Right lung (tissue), 5 donors: Measurements from ENCODE around the gene REXO1. TPM values are rescaled to one million over a fixed set of nuclear protein-coding genes. Genes with fewer than 3 reads are reported as not detected.
"Not testable (repeated sequence)": the region's sequence is repeated elsewhere in the genome, so short reads cannot be mapped to it uniquely, and the experiment has no call there.

ENCODE experiments used
- DNase-seq, 2 donors: peaks; one replicate each; pipeline ENCODE4 v3.0.0-alpha.2; 2013
- polyA plus RNA-seq, 5 donors: library from polyadenylated mRNA; unstranded; fragments of 120-200 nt; gene quantifications; one replicate each; pipeline versions ENCODE4 v1.2.1 to v1.2.3, GENCODE V29; 2013; ENCODE audit warnings: inconsistent platforms in 1 of 5, low replicate concordance in 1 of 5; ENCODE audit not compliant: insufficient read length in 5 of 5, insufficient read depth in 1 of 5

The REXO1 gene
- polyA plus RNA-seq, 5 donors, result 14.3 to 29.4 (median 21.7) TPM

- DNase-seq, result not testable (repeated sequence)
Measured at GRCh38 chr19:1878583-1878982, 30.3 kb upstream of the REXO1 start.

- not testable (repeated sequence) for DNase-seq
Measured at GRCh38 chr19:1877280-1877660, 29.0 kb upstream of the REXO1 start.

- not testable (repeated sequence) for DNase-seq
Measured at GRCh38 chr19:1876496-1877279, 28.4 kb upstream of the REXO1 start.

GRCh38 chr19:1875646-1876495 is 27.6 kb upstream of the REXO1 start:
- DNase-seq, result peak; percentile 88 to 91

- DNase-seq, result not testable (repeated sequence)
Measured at GRCh38 chr19:1875265-1875645, 27.0 kb upstream of the REXO1 start.

GRCh38 chr19:1874554-1875185 is 26.4 kb upstream of the REXO1 start:
- DNase-seq, result no peak

- DNase-seq, result no peak
Measured at GRCh38 chr19:1873524-1874473, 25.5 kb upstream of the REXO1 start.

GRCh38 chr19:1872807-1873523 is 24.7 kb upstream of the REXO1 start:
- no peak for DNase-seq

- no peak for DNase-seq
Measured at GRCh38 chr19:1871630-1872029, 23.3 kb upstream of the REXO1 start.

- DNase-seq, result no peak
Measured at GRCh38 chr19:1871140-1871597, 22.9 kb upstream of the REXO1 start.

GRCh38 chr19:1868971-1869370 is 20.7 kb upstream of the REXO1 start:
- DNase-seq, result no peak

GRCh38 chr19:1867349-1867724 is 19.1 kb upstream of the REXO1 start:
- DNase-seq, result no peak

GRCh38 chr19:1866693-1867348 is 18.5 kb upstream of the REXO1 start:
- DNase-seq, result no peak

GRCh38 chr19:1865172-1866010 is 17.1 kb upstream of the REXO1 start:
- DNase-seq, result no peak

GRCh38 chr19:1864480-1865171 is 16.3 kb upstream of the REXO1 start:
- no peak for DNase-seq

- peak; percentile 91 to 95 for DNase-seq
Measured at GRCh38 chr19:1863638-1864479, 15.6 kb upstream of the REXO1 start.

- DNase-seq, result no peak
Measured at GRCh38 chr19:1863328-1863637, 15.0 kb upstream of the REXO1 start, which contains the start of gene KLF16. Gene KLF16 (minus strand): TSS chr19:1863579. CDS start chr19:1863497, 82 bp downstream.
